ENCODE measurements around the gene GALNS.

- TF ChIP-seq CTCF (IDR thresholded peaks at IDR 0.05; ENCODE audit: low read length) (no peak), EZH2 (IDR thresholded peaks at IDR 0.05; ENCODE audit: borderline replicate concordance, low read length) (no peak)
These were observed at the start of gene GALNS, which contains the start of gene TRAPPC2L for GRCh38 chr16:88856828-88857727.

All from OCI-LY1 (cell line).